HCT116 (cell line): ENCODE results near the gene PPP1CB.

ENCODE experiments used
- ELF1 ChIP-seq: IDR thresholded peaks from 2 replicates; pipeline ENCODE4 v1.6.1; 2012; ENCODE audit warnings: low read depth, borderline replicate concordance
- EZH2 ChIP-seq: fragments of 200-600 bp; sonication (generic); IDR thresholded peaks from 2 replicates; pipeline ENCODE4 v1.6.1; 2017; ENCODE audit warnings: antibody characterized with exemption, mixed run types
- TF ChIP-seq, protein P1 (sequence below), 3 experiments: fragments of 200-600 bp in 1 of 3; sonication (generic) in 1 of 3; IDR thresholded peaks in 2 of 3; conservative IDR thresholded peaks in 1 of 3; 2 replicates each; pipeline ENCODE4 v1.5.1; 2012 to 2017; ENCODE audit warnings: low read depth in 2 of 3, low read length in 2 of 3, antibody characterized with exemption in 1 of 3, borderline replicate concordance in 1 of 3, control low read depth in 1 of 3, mild to moderate bottlenecking in 1 of 3, mixed read lengths in 1 of 3, mixed run types in 1 of 3, moderate library complexity in 1 of 3; ENCODE audit not compliant: insufficient read depth in 1 of 3

DNA sequence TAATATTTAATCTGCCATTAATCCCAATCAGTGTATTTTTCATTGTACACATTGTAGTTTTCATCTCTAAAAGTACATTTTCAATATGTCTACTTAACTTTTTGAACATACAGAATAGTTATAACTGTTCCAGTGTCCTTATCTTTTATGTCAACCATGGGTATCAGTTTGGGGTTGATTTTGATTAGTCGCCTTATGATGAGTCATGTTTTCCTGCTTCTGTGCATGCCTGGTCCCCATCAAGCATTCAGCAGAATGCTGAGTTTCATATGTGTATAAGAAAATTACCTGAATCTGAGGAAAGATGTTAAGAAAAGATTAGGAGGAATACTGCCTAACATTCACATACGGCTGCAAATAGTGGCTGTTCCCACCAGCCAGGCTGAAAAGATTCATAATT is 76.8 kb downstream of the PPP1CB start:
- TF ChIP-seq ELF1 (no peak), EZH2 (no peak)
- TF ChIP-seq, protein P1, sequence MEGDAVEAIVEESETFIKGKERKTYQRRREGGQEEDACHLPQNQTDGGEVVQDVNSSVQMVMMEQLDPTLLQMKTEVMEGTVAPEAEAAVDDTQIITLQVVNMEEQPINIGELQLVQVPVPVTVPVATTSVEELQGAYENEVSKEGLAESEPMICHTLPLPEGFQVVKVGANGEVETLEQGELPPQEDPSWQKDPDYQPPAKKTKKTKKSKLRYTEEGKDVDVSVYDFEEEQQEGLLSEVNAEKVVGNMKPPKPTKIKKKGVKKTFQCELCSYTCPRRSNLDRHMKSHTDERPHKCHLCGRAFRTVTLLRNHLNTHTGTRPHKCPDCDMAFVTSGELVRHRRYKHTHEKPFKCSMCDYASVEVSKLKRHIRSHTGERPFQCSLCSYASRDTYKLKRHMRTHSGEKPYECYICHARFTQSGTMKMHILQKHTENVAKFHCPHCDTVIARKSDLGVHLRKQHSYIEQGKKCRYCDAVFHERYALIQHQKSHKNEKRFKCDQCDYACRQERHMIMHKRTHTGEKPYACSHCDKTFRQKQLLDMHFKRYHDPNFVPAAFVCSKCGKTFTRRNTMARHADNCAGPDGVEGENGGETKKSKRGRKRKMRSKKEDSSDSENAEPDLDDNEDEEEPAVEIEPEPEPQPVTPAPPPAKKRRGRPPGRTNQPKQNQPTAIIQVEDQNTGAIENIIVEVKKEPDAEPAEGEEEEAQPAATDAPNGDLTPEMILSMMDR (IDR thresholded peaks at IDR 0.05 in 2 of 3, conservative IDR thresholded peaks at IDR 0.05 in 1 of 3; ENCODE audit: borderline replicate concordance in 1 of 3, insufficient read depth in 1 of 3, low read depth in 2 of 3, low read length in 2 of 3): no peak
